LNCAP (cell line): ENCODE measurements around the gene PRADC1.

Source experiments
- CTCF ChIP-seq: fragments of 450-650 bp; IDR thresholded peaks from 2 replicates; pipeline ENCODE4 v1.5.1; 2017; ENCODE audit warnings: mild to moderate bottlenecking

The PRADC1 gene

GRCh38 chr2:73267008-73267407, 34.0 kb upstream of the PRADC1 start:
- TF ChIP-seq CTCF = no peak

- no peak for TF ChIP-seq CTCF
These were observed 33.2 kb upstream of the PRADC1 start for GRCh38 chr2:73266061-73266901.

GRCh38 chr2:73265298-73266060, 32.4 kb upstream of the PRADC1 start:
- TF ChIP-seq CTCF = no peak

- TF ChIP-seq CTCF = no peak
These were observed 31.7 kb upstream of the PRADC1 start for GRCh38 chr2:73264783-73265182.

- no peak for TF ChIP-seq CTCF
These were observed 31.2 kb upstream of the PRADC1 start for GRCh38 chr2:73264332-73264606.

GRCh38 chr2:73263540-73264331, 30.7 kb upstream of the PRADC1 start:
- TF ChIP-seq CTCF = no peak

GRCh38 chr2:73262108-73262651, 29.1 kb upstream of the PRADC1 start:
- TF ChIP-seq CTCF = no peak
